Uterus (tissue), 4 donors: Measurements from ENCODE around the gene PGK1. TPM values are rescaled to one million over a fixed set of nuclear protein-coding genes. Genes with fewer than 3 reads are reported as not detected.
"Not testable (repeated sequence)": the region's sequence is repeated elsewhere in the genome, so short reads cannot be mapped to it uniquely, and the experiment has no call there.

Experiments used
- DNase-seq, 2 donors: peaks; one replicate each; pipeline ENCODE4 v3.0.0-alpha.2; 2019 to 2020
- H3K27ac ChIP-seq, 2 donors: fragments of 200-600 bp; sonication (generic); 1 replicate in 1 of 2; 2 replicates in 1 of 2; pipeline ENCODE4 v1.5.1; 2016 to 2018
- H3K27me3 ChIP-seq, 2 donors: fragments of 200-600 bp; sonication (generic); one replicate each; pipeline ENCODE4 v1.5.1; 2018 to 2019; ENCODE audit warnings: control low read depth in 1 of 2
- H3K36me3 ChIP-seq, 2 donors: fragments of 200-600 bp; sonication (generic); one replicate each; pipeline ENCODE4 v1.5.1; 2019; ENCODE audit warnings: control low read depth in 1 of 2
- H3K4me1 ChIP-seq, 2 donors: fragments of 200-600 bp; sonication (generic); one replicate each; pipeline ENCODE4 v1.5.1; 2018 to 2019; ENCODE audit warnings: control low read depth in 1 of 2
- H3K4me3 ChIP-seq, 2 donors: fragments of 200-600 bp; sonication (generic); 1 replicate in 1 of 2; 2 replicates in 1 of 2; pipeline ENCODE4 v1.5.1; 2018 to 2019; ENCODE audit warnings: mild to moderate bottlenecking in 1 of 2
- H3K9me3 ChIP-seq, 2 donors: fragments of 200-600 bp; sonication (generic); one replicate each; pipeline ENCODE4 v1.5.1; 2019; ENCODE audit warnings: control low read depth in 1 of 2
- CTCF ChIP-seq, 4 experiments: fragments of 200-600 bp in 2 of 4; fragments of 450-650 bp in 2 of 4; sonication (generic) in 2 of 4; IDR thresholded peaks; one replicate each; pipeline ENCODE4 v1.5.1; 2016 to 2019; ENCODE audit warnings: antibody characterized with exemption in 4 of 4, mild to moderate bottlenecking in 2 of 4, moderate library complexity in 1 of 4
- POLR2A ChIP-seq, 2 donors: fragments of 450-650 bp; IDR thresholded peaks; one replicate each; pipeline ENCODE4 v1.6.1; 2016; ENCODE audit warnings: antibody characterized with exemption in 2 of 2, mild to moderate bottlenecking in 1 of 2, moderate library complexity in 1 of 2
- intact Hi-C: fragments of 100-400 bp; cut with DNase I; formaldehyde crosslinking; loops from one replicate; pipeline ENCODE4 v1.15.1; 2023; ENCODE audit warnings: low total_unique reads
- total RNA-seq, 4 donors: library from RNA; depleted of rRNA in 3 of 4; stranded (reverse); fragments of >200 nt in 3 of 4; gene quantifications; one replicate each; pipeline versions ENCODE4 v1.1.0 to v1.2.4, GENCODE V29; 2014 to 2023
- donor health status: DM: yes; HTN: yes; CAD: no.

The PGK1 gene
- 100 to 1,000 TPM in 3 of 4 donors, 10 to 100 TPM in 1; 84.5 to 151 (median 132) TPM for total RNA-seq

GRCh38 chrX:78103623-78104446 is at the start of gene PGK1:
PGK1 (plus strand) TSS chrX:78104248; CDS start chrX:78104341, 93 bp downstream.
- H3K27me3 ChIP-seq: no peaks in the 10 kb centered on the region
- TF ChIP-seq CTCF (IDR thresholded peaks at IDR 0.05): no peak
- peak; percentile 63 to 74 for TF ChIP-seq POLR2A (IDR thresholded peaks at IDR 0.05)
- peaks cover 5 to 9% of the 10 kb centered on the region in 2 donors for H3K4me1 ChIP-seq
- no peaks in the 10 kb centered on the region for H3K9me3 ChIP-seq
- peak within 1 kb of the TSS; percentile 58 to 70 for H3K4me3 ChIP-seq
- intact Hi-C loops: no loop called here
- peak within 1 kb of the TSS; percentile 83 for H3K27ac ChIP-seq
- H3K36me3 ChIP-seq: no peaks in the 10 kb centered on the region
- peak; percentile 95 to 96 for DNase-seq

- Histone ChIP-seq H3K27me3 (no peaks in the 10 kb centered on the region), H3K9me3 (no peaks in the 10 kb centered on the region), H3K4me3 (no peak overlapping the region), H3K36me3 (no peaks in the 10 kb centered on the region), H3K4me1 (no peaks in the 10 kb centered on the region), H3K27ac (no peak overlapping the region)
- DNase-seq: no peak
- TF ChIP-seq POLR2A (IDR thresholded peaks at IDR 0.05) (no peak), CTCF (IDR thresholded peaks at IDR 0.05) (no peak)
- intact Hi-C loops: no loop called here
Observed at GRCh38 chrX:78063687-78064086, 40.4 kb upstream of the PGK1 start.

GRCh38 chrX:78064152-78064551 is 39.9 kb upstream of the PGK1 start:
- intact Hi-C loops: no loop called here
- TF ChIP-seq POLR2A (IDR thresholded peaks at IDR 0.05) (no peak), CTCF (IDR thresholded peaks at IDR 0.05) (no peak)
- no peak overlapping the region for H3K4me3 ChIP-seq

GRCh38 chrX:78064698-78065601 is 39.1 kb upstream of the PGK1 start:
- H3K4me3 ChIP-seq, H3K4me1 ChIP-seq, H3K9me3 ChIP-seq, DNase-seq, intact Hi-C loops, H3K36me3 ChIP-seq, H3K27me3 ChIP-seq, H3K27ac ChIP-seq: not testable (repeated sequence)

More at GRCh38 chrX:78064152-78064551, 39.9 kb upstream of the PGK1 start:
- H3K4me1 ChIP-seq: no peaks in the 10 kb centered on the region
- no peaks in the 10 kb centered on the region for H3K36me3 ChIP-seq
- H3K27me3 ChIP-seq: no peaks in the 10 kb centered on the region
- no peak for DNase-seq
- H3K9me3 ChIP-seq: no peaks in the 10 kb centered on the region
- H3K27ac ChIP-seq: no peak overlapping the region

GRCh38 chrX:78066110-78066509 is 37.9 kb upstream of the PGK1 start:
- Histone ChIP-seq H3K4me3 (no peak overlapping the region), H3K27me3 (no peaks in the 10 kb centered on the region), H3K36me3 (no peaks in the 10 kb centered on the region), H3K4me1 (no peaks in the 10 kb centered on the region), H3K27ac (no peak overlapping the region), H3K9me3 (no peaks in the 10 kb centered on the region)
- intact Hi-C loops: no loop called here
- DNase-seq: no peak
- TF ChIP-seq CTCF (IDR thresholded peaks at IDR 0.05) (no peak), POLR2A (IDR thresholded peaks at IDR 0.05) (no peak)
